ENCODE results near the gene MFSD11.
A peak's percentile ranks its signal among the peaks of the same experiment; 100 is the strongest.
"Not testable (repeated sequence)": the region's sequence is repeated elsewhere in the genome, so short reads cannot be mapped to it uniquely, and the experiment has no call there.

MFSD11 gene

DNA sequence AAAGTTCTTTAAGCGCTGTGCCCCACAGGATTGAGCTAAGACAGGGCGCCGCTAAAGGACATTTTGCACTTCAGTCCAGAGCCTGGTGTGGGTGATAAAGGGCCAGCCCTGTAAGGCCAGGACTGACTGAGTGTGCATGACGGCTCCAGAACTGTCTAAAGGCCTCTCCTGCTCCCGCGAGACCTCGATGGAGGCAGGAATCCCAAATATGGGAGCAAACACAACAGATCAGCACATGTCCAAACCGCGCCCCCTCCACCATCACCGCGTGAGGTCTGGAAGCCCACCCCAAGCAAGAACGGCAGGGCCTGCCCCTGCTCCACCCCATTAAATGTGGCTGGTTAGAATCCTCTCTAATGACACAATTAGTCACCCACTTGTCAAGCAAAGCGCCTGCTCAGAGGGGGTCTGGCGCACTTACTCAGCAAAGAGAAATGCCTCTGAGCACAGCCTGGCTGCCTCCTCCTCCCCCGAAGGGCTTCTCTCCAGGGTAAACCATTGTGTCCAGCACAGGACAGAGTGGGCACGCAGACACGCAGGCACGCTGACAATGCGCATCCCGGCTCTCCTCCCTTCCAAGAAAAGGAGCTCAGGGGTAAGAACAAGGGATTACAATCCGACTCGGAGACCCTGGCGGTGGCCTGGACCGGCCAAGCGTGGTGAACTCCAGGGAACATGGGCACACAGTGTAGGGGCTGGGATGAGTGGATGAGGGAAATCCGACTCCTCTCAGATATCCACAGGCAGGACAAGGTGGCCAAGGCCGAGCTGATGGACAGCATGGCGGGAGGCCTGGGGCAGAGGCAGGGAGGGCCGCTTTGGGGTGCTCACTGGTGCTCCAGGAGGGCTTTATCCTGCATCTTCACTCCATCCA is 28.6 kb upstream of the MFSD11 start:
- no peak for DNase-seq

DNA sequence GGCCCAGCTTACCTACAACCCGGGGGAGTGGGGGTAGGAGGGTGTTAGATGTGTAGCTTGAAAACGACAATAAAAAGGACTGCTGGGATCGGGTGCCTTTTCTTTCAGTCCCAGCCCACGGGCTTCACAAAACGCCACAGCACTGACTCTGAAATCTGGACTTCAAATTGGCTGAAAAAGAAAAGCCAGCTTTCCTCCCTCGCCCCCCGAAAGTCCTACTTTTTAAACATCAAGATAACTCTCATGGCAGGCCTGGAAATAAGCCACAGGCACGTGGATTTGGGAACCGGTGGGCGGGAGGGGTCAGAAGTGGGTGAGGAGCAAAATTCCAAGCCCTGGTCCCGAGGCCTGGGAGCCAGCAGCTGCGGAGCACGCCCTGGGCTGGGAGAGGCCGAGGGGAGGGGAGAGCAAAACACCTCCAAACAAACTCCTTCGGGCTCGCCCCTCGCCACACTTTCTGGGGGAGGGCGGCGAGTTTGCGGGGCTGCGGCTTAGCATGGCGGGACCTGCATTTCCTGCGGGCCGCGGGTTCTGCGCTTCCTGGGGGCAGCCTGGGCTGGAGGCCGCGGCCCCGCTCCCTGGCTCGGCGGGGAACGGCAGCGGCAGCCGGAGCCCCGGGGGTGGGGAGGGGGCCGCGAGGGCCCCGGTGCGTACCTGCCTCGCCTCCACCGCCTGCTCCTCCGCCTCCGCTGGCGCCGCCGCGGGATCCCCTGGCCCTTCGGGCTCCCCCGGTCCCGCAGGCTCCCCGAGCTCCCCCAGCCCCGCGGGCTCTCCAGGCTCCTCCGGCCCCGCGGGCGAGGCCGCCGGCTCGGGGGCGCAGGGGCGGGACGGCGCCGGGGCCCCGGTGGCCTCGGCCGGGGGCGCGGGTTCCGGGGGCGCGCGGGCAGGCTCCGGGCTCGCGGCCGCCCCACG is 27.7 kb upstream of the MFSD11 start:
- not testable (repeated sequence) for DNase-seq

DNA sequence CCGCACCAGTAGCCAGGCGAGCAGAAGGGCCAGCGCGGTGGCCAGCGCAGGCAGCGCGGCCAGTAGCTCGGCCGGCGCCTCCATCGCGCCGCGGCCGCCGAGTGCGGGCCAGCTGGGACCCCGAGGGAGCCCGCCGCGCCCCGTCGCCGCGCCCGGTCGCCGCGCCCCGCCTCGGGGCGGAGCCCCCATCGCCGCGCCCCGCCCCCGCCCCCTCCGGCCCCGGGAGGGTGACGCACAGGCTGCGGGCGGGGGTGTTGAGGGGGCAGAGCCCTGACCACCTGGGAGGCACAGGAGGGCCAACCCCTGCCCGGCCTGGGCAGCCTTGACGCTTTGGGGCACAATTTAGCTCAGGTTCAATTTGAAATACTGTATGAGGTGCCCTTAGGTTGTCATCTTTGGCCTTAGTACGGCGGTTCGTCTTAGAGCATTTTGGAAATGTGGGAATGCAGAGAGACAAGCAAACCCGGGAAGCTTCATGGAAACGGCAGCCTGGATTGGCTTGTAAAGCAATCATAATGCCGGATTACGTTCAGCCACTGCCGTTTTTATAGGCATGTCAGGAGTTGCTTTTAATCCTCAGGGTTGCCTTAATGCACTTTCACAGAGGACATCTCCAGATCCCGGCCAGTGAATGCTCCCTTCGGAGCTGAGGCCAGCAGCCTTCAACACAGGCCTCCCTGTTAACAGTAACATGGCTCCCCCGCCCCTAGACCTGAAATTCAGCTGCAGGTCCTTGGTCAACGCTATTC is 26.9 kb upstream of the MFSD11 start, which contains the start of gene MXRA7:
MXRA7 (minus strand) TSS at position 103 of the 749 bp plus-strand sequence; CDS start at position 84, 19 bp downstream.
- DNase-seq: peak; percentile 30

DNA sequence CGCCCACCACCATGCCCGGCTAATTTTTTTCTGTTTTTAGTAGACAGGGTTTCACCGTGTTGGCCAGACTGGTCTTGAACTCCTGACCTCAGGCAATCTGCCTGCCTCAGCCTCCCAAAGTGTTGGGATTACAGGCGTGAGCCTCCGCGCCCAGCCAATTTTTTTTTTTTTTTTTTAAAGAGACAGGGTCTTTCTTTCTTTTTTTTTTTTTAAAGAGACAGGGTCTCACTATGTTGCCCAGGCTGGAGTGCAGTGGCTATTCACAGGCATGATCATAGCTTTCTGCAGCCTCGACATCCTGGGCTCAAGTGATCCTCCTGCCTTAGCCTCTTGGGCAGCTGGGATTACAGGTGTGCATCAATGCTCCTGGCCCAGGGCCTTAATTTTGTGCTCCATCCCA is 25.6 kb upstream of the MFSD11 start:
- DNase-seq: not testable (repeated sequence)

DNA sequence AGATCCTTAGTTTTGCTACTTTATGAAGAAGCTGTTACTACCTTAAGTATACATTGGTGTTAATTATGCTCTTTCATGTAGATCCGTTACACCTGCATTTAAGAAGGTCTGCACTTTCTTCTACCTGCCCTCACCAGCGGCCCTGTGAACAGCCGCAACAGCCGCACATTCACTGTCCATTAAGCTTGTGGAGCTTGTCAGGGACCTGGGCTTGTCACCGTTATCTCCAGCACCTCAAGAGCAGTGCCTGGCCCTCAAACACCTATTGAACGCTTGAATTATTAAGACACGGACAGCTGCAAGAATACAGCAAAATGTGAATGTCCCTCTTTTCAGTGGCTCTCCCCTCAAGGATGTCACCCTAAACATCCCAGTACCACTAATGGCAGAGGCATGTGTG is 24.2 kb upstream of the MFSD11 start:
- no peak for DNase-seq

DNA sequence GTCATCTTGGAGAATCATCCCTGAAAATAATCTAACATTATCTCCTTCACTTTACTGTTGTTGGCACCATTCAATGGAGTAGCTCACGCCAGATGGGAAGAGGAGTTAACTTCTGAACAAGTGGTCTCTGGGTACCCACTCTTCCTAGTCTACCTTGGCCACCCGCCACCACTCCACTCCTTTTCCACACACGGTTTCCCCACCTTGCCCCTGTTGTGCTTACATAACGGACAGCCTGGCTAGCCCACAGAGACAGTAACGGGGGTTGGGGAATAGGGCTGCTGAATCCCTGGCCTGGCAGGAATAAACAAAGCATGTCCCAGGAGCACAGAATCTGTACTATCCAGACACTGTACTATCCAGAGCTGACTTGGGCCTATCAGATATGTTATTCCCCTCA is 23.6 kb upstream of the MFSD11 start:
- no peak for DNase-seq

DNA sequence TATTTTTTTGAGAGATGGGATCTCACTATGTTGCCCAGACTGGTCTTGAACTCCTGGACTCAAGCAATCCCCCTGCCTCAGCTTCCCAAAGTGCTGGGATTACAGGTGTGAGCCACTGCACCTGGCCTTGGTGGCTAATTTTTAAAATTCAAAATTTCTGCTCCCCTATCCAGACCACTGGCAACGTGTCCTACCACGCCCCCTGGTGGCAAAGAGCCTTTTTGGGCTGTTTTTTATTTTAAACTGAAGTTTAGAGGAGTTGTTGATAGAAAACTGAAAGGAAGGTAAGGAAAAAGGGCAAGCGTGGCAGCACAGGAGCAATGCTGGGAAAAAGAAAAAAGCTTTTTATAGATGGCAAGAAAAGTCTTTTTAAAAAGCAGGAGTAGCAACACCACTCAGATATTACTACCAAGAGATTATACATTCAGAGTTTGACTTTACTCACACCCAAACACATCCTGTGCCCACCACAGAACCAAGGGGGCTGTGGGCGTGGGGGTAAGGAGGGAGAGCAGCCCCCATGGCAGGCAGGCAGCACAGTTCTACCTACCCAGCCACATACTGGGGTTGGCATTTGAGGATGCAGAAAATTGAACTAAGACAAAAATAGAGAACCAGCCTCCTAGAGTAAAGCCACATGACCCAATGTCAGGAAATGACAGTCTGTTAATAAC is 23.0 kb upstream of the MFSD11 start:
- no peak for DNase-seq

DNA sequence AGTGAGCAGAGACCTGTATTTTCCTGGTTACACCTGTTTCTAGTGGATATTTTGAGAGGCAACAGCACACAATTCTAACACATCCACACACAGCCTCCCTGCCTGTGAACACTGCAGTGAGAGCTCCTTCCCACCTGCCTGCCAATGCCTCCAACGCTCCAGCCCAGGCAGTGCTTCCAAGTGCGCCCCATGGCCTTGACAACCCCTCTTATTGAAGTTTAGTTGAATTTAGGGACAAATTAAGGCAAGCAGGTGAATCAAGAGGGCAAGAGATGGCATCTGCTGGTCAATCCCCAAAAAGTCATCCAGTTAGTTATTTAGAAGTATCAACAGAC is 22.5 kb upstream of the MFSD11 start:
- DNase-seq: no peak

DNA sequence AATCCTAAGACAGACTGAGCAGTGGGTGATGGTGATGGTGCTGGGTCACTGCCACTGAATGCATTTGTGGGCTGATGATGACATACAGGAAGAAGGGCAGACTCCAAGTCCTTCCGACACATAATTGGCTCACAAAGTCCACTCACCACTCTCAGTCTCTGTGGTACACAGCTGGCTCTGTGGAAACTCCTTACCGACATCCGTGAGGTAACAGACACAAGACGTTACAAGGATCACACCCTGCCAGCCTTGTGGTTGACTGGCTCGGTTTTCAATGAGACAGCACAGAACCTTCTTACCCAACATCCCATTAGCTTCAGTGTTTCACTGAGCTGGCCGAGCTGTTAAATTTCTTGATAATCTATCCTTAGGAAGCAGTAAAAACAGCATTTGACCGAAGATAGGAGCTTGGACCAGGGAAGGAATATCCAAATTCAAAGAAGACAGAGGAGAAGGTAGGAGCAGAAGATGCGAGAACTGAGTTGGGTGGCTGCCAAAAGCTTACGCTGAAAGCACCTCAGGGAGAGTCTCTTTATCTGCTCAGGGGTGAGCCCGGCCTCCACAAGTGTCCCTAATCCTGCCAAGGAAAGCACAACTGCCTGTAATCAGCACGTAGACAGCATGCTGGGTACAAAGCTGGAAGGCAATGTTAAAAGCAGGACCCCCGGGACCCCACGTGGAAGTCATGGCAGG is 21.6 kb upstream of the MFSD11 start:
- no peak for DNase-seq

DNA sequence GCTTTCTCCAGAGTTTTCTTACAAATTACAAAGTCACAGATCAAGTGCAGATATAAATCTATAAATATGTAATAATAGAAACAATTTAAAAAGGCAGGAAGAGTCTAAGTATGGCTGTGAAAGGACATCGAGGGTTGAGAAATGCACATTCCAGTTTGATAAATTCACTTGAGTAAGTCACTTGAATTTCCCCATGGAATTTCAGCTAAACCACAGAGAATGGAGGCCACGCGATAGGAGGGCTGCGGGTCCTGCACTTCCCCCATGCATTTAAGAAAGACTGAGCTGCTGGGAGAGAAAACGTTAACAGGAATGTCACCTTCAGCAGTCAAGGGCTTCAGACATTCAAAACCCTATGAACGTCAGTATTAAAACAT is 21.1 kb upstream of the MFSD11 start:
- DNase-seq: no peak

DNA sequence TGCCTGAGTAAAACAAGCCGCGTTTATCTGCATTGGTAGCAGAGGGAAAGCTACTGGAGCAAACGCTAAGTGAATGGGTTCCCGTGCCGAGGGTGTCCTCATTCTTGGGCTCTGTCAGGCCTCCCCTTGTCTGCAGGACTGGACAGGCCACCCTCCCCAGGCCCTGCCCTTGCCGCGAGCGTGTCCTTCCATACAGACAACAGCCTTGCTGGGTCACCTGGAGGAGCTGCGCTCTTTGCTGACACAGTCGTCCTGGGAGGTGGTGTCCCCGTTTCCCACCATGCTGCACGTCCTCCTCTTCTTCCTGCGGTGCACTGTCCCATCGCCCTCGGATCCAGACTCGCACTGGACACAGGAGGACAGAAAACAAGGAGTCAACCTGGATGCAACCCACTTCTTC is 19.4 kb upstream of the MFSD11 start:
- DNase-seq: no peak

DNA sequence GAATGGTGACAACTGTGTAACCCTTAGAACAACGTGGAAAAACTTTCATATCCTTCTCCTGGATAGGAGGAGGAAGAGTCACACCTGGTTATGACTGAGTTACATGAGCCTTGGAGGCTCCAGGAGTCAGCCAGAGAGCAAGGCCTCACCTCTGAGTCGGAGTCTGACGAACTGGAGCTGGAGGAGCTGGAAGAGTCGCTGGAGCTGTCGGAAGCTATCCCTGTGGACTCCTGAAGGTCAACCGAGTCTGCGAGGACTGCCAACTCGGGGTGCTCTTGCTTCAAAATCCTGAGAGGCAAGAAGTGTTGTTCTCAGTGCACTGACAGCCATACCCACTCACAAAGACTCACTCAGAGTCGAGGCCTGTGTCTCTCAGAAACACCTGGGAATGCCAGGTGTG is 17.7 kb upstream of the MFSD11 start:
- DNase-seq: no peak

DNA sequence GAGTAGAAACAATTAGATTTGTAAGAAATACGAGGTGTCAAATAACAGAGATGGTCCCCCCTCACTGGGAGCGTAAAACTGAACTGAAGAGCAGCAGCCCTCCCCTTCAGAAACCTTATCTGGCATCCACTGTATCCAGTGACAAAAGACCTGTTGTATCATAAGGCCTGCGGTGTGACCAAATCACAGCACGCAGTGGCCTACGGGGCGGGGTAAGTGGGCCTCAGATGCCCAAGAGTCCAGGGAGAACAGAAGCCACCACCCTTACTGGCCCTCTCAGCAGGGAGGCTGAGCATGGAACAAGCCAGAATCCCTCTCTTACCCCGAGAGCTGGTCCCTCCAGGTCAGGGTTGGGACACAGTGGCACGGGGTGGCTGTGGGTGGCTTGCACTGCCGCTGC is 17.0 kb upstream of the MFSD11 start:
- no peak for DNase-seq

DNA sequence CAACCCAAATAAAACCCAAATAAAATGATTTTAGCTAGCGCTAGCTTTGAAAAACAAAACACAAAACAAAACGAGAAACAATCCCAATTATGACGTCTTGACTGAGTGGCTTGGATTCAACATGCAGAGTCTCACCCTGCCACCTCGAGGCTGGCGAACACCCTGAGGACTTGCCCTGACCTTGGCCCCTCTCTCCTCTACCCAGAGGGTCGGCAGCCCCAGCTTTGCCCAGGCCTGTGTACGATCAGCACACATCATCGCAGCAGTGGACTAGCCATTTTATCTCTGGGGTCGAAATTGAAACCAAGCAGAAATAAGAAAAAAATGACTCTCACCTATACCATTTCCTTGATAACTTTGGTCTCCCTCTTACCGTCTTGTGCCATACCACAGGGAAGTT is 16.5 kb upstream of the MFSD11 start:
- DNase-seq: no peak

DNA sequence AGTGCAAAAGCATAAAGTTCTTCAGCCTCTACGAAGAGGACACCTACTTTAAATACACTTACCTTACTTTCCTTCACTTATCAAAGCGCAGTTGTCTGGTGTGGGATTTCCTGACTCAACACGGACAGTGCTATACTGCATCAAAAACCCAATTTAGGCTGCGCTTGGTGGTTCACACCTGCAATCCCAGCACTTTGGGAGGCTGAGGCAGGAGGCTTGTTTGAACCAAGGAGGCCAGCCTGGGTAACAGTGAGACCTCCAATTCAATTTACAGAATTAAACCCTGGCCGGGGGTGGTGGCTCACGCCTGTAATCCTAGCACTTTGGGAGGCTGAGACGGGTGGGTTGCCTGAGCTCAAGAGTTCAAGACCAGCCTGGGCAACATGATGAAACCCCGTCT is 15.6 kb upstream of the MFSD11 start:
- no peak for DNase-seq

DNA sequence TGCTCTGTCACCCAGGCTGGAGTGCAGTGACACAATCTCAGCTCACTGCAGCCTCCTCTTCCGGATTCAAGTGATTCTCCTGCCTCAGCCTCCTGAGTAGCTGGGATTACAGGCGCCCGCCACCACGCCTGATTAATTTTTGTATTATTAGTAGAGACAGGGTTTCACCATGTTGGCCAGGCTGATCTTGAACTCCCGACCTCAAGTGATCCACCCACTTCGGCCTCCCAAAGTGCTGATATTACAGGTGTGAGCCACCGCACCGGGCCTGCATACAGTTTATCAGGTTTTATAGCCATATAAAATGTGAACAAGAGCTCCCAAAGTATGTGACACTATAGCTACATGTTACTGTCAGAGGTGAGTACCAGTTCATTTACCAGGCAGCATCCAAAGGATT is 14.9 kb upstream of the MFSD11 start:
- DNase-seq: not testable (repeated sequence)

DNA sequence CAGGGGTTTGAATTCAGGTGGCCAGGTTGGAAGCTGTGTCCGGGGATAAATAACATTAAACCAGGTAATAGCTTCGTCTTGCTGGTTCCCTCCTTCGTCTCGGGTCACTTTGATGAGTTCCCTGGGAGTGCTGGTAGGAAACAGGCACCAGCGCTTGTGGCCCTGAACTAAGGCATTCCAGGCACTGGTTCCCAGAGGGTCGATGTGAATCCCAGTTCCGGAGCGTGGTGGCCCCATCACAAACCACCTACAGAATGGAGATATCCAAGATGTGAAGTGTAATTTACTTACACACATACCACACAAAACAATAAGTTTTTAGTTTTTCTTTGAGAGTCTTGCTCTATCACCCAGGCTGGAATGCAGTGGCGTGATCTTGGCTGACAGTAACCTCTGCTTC is 14.1 kb upstream of the MFSD11 start:
- no peak for DNase-seq

DNA sequence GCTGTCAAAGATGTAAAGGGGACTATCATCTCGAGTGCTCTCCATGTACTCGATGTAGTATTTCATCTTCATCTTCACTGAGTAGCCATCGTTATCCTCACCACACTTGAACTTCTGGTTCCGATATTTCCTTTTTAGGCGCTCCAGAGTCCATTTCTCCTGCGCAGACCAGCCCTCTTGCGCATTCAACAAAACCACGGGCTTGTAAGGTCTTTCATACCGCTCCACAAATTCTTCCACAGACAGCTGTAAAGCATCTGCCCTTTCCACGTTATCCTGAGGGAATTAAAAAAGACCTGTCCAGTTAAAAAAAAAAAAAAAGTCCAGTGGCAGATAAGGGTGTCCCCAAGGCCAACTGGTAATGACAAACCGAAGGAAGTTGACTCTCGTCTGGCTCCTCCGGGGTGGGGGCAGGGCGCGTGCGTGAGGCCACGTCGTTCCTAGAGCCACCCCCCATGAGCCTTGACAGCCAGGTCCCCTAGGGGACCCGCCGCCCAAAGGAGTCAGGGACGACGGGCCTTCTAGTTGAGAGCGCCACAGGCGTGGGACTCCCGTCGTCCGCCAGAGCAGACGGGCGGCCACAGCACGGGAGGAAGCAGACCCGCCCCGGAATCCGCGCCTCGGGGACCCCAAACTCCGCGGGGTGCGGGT is 12.2 kb upstream of the MFSD11 start:
- no peak for DNase-seq

DNA sequence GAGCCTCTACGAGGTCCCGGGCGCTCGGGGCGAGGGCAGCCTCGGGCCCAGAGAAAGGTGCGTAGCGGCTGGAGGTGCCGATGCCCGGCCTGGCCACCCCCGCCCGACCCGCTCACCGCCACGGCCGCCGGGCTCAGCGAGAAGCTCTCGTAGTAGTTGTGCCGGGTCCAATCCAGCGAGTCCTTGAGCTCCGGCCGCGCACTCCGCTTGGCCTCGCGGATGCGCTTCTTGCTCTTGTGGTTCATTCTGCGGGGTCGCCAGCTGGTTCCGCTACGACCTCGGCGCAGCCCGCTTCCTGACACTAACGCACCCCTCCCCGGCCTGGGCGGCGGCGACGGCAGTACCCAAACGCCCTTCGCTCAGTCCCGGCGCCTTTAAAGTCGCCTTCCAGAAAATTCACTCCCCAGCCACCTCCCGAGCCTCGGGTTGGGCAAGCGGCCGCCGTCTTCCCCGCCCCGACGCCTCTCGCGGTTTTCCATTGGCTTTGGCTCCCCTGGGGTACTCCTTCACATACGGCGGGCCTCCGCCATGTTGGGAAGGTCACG is 11.6 kb upstream of the MFSD11 start, which contains the start of gene JMJD6:
JMJD6 (minus strand) TSS at position 376 of the 545 bp plus-strand sequence; CDS start at position 245, 131 bp downstream.
- peak; percentile 94 for DNase-seq

DNA sequence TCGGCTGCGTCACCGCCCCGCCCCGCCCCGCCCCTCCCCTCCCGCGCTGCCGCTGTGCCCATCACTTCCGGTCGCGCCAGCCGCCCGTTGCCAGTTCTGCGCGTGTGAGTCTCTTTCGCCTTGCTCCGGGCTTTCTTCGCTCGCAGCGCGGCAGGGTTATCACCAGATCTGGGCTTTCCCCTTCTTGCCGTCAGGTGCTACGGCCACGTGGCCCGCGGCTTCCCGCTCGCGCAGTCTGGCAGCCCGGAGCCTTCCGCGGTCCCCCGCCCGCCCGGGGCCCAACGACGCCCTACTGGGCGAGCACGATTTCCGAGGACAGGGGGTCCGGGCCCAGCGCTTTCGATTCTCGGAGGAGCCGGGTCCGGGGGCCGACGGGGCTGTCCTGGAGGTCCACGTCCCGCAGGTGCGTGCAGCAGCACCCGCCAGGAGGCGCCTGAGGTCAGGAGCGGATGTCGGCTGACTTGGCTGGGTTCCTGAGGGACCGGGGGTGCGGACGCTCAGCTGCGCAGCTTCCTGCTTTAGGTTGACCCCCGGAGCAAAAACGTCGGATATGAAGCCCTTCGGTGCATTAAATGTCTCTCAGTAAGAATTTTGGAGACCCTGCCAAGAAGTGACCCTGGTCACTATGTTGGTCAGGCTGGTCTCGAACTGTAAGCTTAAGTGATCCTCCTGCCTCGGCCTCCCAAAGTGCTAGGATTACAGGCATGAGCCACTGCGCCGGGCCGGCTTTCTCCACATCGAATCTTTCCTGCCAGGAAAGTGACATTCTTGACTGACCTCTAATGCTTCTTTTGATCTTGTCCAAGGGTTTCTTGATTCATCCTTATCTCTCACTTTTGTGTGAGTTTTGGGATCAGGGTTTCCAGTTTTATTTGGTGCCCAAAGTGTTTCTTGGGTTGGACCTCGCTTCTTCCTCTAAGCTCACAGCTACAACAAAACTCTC is 10.9 kb upstream of the MFSD11 start, which contains the start of gene METTL23:
METTL23 (plus strand) TSS at position 64 of the 943 bp plus-strand sequence. CDS start 2,872 bp downstream, outside the sequence.
- DNase-seq: no peak
